Midbrain (tissue), 1 donor: ENCODE results near the gene TRRAP.

Source experiments
- DNase-seq: peaks from one replicate; lab custom pipeline; 2025; lab: John Stamatoyannopoulos, UW

Gene TRRAP

DNA sequence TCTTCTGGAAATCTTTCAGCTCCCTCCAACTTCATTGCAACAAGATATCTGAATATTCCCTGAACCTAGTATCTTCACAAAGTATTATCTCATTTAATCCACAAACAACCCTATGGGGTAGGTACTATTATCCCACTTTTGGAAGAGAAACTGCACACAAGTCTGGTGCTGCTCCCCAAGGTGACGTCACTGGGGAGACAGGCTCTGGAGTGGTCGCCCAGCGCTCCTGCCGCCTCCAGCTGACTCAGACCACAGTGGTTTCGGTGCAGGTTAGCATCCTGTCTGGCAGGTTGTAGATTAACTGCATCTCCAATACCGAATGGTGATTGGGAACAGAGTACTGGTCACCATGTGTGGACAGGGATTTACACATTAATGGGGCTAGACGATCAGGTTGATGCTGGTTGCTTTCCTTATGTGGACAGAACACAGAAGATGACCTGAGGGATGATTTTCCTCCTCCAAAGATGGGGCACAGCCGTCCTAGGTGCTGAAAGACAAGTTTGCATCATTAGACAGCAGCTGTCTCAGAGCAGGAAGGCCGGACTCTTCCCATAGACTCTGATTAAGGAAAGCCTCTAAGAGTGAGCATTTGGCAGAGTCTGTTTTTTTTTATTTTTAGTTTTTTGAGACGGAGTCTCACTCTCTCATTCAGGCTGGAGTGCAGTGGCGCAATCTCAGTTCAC lies 128.6 kb downstream of the TRRAP start:
- no peak for DNase-seq

DNA sequence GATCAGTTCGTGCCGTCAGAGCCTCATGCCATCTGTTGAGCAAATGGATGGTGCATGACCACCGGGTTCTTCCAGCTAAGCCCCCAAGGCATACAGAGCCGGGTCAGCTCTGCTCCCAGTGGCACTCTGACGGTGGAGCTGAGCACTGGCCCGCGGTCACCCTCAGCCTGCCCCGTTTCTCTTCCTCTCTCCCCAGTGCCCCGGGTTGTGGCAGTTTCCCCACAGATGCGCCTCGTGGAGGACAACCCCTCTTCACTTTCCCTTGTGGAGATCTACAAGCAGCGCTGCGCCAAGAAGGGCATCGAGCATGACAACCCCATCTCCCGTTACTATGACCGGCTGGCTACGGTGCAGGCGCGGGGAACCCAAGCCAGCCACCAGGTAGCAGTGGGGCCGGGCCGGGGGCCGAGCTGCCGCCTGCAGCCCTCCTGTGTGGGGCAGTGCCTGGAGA lies 129.9 kb downstream of the TRRAP start:
- DNase-seq = no peak

DNA sequence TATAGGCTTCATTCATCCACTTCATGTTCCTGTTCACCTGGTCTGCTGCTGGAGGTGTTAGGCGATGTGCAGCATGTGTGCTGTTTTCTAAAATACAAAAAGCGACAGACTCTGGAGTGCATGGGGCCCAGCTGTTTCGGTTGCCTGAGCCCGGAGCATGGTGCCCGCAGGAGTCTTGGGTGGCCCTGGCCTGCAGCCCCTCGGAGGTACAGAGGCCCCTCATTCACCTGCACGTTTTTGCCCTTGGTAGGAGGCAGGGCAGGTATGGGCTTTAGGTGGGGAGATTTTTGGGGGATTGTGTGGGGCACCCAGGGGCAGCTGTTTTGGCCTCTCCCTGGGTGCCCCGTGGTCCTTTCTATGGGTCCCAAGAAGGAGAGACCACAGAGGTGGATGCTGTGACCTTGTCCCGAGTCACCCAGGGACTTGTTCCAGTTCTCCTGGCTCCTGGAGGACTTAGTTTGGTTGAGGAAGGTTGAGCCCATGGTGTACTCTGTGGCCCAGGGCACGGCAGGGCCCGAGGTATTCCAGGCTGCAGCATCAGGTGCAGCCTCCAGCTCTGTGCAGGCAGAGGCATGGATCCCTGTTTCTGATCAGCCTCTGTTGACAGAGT lies 130.7 kb downstream of the TRRAP start:
- no peak for DNase-seq

DNA sequence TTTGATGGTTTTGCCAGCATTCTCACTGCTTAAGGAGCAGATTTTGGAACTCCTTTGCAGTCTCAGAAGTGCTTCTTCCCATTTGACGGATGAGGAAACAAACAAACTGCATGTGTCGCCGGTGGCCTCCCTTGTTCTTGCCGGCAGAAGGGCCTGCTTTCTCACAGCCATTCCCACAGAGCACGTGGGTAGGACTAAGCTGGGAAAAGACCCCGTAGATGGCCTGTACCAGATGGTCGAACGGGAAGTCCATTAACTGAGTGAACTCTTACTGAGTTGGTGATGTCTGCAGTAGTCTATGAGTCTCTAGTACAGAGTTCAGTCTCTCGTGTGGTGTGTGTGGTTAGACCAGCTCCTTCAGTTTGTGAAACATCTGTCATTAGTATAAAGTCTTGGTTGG lies 131.9 kb downstream of the TRRAP start:
- no peak for DNase-seq

DNA sequence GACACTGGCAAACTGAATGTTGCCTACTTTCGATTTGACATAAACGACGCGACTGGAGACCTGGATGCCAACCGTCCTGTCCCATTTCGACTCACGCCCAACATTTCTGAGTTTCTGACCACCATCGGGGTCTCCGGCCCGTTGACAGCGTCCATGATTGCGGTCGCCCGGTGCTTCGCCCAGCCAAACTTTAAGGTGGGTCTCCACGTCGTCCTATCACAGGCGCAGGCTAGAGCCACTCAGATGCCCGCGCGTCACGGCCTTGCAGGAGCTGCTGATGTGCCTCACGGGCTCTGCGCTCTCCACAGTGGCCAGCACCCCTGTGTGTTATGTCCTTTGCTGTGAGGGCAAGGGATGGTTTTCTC lies 133.0 kb downstream of the TRRAP start:
- no peak for DNase-seq

DNA sequence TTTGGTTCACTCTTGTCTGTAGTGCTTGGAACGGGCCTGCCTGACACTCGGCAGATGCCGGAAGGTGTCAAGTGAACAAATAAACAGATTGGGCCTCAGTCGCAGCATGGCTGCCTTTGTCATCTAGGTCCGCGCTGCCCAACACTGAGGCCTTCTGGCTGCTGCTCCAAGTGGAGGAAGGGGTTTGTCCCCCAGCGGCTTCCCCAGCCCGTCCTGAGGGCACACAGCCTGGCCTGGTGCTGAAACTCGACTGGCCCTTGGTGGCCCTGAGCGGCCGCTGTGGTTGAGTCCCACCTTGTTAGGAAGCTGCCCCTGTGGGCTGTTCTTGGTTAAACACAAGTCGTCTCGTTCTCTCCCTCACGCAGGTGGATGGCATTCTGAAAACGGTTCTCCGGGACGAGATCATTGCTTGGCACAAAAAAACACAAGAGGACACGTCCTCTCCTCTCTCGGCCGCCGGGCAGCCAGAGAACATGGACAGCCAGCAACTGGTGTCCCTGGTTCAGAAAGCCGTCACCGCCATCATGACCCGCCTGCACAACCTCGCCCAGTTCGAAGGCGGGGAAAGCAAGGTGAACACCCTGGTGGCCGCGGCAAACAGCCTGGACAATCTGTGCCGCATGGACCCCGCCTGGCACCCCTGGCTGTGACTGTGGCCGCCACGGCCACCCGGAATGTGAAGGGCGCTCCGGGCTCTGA lies 133.5 kb downstream of the TRRAP start:
- DNase-seq = no peak

DNA sequence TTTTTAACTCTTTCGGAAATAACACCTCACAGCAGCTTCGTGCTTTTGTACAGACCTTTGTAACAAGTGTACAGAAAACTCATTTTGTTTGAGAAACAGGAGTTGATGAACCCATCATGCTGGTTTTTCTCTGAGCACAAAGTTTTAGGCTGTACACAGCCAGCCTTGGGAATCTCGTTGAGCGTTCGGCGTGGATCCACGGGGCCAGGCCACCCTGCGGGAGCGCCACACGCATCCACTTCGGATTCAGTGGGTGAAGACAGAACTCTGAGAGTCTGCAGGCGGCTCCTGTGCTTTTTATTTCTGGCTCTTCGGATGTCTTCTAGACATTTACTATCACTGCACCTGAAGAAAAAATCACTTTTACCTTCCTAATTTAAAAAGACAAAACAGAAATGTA lies 134.4 kb downstream of the TRRAP start:
- DNase-seq = no peak

DNA sequence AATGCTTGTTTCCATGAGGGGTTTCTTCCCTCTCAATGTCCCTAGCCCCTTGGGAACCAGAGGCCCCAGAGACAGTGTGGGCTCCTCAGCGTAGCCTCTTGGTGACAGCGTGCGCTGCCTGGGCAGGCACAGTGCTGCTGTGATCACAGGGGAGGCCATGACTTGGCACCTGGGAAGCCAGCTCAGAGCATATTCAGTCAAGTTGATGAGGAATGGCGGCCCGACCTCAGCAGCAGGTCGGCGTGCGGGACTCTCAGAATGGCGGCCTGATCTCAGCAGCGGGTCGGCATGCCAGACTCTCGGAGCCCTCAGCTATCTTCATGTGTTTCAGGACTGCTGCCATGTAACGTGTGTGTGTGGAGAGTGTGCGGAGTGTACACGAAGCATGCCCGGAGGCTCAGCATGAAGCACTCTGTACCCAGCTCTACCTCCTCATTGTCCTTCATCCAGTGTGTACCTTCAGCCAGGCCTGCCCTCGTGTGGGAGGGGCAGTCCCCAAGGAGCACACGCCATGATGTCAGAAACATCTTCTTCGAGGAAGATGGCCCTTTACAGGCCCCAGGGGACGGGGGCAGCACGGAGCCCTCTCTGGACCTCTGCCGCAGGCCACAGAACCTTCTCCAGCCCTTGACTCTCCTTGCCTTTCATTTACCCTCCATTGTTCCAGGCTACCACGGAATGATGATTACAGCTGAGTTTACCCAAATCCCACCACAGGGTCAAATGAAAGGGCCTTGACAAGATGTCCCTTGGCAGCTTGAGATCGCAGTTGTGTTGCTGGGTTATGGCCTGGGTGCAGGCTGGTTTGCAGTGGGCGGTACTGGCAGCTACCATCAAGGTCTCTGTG lies 135.2 kb downstream of the TRRAP start:
- DNase-seq = no peak

DNA sequence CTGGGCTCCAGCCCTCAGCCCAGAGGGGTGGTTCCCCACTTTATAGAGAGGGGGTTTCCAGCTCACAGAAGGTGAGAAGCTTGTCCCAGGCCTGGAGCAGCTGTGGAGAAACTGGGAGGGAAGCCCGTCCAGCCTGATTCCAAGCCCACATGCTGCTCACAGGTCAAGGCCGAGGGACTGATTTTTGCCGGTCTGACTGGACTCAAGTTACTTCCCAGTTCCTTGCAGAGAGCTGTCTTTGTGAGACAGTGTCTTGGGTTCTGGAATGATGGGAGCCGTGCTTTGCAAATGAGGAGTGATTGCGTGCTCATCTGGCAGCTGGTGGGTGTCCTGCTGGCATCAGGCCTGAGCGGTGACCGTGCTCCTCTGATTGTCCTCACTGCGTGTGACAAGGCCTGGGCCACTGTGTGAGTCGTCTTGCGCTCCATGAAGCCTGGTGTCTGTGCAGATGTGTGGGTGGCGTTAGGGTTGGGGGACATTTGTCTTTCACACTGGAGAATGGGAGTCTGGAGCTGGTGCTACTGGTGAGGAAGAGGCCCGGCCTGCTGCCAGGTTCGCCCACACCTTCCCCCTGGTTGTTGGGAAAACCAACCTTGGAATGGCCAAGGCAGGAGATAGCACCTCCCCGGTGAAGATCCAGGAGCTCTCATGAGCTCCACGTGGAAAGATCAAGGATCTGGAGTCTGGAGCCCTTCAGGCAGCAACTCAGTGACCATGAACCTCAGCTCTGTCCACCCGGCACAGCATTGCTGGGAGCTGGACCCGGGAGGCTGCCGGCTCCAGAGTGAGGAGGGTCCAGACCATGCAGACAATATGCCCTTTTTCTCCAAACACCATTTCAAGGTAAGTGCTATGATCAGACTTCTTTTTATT lies 136.0 kb downstream of the TRRAP start:
- DNase-seq = no peak

DNA sequence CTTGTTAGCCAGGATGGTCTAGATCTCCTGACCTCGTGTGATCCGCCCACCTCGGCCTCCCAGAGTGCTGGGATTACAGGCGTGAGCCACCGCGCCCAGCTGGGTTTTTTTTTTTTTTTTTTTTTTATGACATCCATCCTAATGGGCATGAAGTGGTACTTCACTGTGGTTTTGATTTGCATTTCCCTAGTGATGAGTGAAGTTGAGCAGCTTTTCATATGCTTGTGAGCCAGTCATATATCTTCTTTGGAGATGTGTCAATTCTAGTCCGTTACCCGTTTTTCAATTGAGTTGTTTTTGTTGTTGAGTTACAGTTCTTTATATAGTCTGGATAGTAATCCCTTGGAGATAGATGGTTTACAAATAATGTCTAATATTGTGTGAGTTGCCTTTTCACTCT lies 137.9 kb downstream of the TRRAP start:
- DNase-seq = no peak

DNA sequence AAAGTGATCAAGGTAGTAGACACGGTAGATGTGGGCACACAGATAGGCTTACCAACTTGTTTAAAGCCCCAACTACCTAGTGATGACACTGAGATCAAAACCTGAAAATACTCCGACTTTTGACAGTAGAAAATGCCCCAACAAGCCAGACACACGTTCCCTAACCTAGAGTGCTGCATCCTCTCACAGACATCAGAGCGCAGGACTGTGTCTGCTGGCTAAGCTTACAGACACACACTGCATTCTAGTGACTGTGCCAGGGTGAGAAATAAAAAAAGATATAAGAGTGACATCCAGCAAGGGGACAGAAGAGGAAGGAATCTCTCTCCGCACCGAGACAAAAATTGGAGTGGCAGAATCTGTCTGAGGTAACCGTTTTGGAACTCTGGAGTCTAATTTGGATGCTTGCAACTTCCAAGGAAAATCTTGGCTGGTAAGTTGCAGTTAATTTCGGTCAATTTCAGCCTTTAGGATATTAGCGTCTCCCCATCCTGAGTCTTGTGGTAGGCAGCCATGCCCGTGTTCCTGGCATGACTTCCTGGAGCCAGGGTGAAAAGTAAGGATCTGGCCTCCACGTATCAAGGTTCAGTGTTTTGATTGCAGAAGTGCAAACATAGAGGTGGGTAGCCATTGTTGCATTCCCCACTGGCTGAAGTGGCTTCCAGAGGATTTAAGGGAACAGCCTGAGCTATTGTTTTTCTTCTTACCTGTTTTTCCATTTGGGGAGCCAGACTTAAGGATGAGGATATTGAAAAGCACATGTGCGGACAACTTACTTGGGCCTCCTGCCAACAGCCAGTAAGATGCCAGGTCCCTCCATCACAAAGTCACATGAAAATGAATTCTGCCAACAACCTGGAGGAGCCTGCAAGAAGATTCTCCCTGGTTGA lies 141.4 kb downstream of the TRRAP start:
- no peak for DNase-seq

DNA sequence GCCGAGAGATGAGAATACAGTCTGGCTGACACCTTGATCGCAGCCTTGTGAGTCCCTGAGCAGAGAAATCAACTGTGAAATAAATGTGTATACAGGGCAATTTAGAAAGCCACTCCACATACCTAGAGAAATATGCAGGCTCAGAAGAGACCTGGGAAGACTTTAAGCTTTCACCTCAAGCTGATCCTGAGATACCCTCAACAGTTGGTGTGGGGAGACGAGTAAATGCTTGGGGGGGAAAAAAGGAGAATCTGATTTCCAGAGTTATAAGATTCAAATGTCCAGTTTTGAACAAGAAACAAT lies 142.0 kb downstream of the TRRAP start:
- DNase-seq = no peak

DNA sequence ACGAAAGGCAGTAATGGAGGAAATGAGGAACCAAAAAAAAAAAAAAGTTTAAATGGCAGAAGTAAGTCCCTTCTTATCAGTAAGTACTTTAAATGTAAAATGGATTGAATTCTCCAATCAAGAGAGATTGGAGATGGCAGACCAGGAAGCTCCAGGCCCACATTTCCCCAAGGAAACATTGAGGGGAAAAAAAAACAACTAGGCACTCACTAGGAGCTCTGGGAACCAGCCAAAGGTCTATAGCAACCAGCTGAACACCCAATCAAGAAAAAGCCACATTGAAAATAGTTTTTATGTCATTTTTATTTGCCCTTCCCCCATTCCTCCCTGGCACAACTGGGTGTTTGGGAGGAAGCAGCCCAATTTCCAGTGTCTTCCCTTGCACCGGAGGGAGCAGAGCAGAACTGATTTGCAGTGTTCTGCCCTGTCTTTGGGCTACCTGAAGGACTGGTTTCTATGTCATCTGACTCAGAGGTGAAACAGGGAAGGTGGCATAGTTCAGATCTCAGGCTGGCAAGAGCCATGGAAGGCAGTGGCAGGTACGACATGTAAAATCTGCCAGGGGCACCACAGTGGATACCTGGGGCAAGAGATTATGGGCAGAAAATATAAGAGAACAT lies 143.7 kb downstream of the TRRAP start:
- DNase-seq = no peak

DNA sequence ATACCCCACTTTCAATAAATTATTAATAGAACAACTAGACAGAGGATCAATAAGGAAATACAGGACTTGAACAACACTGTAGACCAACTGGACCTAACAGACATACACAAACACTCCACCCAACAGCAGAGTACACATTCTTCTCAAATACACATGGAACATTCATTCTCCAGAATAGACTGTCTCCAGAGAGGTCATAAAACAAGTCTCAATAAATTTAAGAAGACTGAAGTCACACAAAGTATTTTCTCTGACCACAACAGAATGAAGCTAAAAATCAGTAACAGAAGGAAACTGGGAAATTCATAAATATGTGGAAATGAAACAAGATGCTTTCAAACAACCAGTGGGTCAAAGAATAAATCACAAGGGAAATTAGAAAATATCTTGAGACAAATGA lies 145.7 kb downstream of the TRRAP start:
- no peak for DNase-seq

DNA sequence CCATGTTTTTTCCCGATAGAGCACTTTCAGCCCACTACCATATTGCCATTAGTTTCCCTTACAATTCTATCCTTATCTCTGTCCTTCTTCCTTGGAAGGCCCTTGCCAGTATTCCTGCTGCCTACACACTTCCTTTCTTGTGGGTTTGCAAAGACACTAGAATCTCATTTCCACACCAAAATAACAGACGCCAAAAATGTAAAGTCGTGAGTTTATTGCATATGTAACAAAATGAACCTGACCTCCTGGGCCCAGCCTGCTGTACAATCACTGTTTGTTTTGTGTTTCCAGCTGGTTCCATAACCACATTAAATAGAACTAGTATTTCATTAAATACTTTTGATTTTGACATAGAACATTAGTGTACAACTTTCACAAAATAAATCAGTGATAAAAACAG lies 148.9 kb downstream of the TRRAP start:
- DNase-seq = no peak

DNA sequence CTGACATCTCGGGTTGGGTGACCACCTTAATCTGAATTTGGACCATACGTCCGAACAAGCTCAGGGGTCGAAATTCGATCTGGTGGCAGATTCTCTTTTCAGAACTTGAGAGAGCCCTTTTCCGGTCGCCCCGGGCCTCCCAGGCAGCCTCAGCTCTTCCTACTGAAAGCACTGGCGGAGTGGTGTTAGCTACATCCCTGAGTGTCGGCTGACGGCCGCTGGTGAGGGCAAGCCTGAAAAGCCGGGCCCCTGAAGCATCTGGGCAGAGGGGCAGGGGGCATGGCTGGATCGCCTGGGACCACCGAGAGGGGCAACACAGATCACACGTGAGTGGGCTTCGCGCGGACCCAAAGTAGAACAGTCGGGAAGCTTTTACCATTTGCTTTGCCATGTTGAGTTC lies 149.5 kb downstream of the TRRAP start:
- DNase-seq = no peak

DNA sequence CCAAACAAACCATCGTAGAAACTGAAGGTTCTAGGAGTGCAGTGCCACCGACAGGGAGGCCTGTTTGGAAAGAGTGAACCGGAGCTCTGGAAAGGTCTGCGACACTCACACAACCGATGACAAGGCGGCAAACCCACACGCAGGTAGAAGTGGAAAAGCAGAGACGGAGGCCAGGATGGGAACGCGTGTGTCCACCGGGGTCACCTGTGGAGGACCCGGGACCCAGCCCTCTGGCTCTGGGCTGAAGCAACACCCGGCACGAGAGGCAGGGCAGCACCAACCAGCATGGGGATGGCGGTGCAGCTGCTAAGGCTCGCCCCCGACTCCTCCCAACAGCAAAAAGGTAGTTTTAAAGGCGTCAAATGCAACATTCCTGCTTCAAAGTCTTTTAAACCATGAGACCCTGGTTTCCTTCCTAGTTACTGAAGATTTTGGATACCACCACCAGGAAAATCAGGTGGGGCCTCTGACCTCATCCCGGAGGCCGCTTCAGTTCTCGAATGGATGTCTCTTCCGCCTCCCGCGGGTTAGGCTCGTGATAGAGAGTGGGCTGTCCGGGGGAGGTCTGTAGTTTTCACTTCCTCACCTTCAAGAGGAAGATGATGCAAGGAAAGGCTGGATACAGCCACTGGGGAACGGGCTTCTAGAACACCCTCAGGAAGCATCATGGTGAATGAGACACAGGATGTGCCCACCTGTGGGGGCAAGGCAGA lies 150.1 kb downstream of the TRRAP start:
- DNase-seq = no peak

DNA sequence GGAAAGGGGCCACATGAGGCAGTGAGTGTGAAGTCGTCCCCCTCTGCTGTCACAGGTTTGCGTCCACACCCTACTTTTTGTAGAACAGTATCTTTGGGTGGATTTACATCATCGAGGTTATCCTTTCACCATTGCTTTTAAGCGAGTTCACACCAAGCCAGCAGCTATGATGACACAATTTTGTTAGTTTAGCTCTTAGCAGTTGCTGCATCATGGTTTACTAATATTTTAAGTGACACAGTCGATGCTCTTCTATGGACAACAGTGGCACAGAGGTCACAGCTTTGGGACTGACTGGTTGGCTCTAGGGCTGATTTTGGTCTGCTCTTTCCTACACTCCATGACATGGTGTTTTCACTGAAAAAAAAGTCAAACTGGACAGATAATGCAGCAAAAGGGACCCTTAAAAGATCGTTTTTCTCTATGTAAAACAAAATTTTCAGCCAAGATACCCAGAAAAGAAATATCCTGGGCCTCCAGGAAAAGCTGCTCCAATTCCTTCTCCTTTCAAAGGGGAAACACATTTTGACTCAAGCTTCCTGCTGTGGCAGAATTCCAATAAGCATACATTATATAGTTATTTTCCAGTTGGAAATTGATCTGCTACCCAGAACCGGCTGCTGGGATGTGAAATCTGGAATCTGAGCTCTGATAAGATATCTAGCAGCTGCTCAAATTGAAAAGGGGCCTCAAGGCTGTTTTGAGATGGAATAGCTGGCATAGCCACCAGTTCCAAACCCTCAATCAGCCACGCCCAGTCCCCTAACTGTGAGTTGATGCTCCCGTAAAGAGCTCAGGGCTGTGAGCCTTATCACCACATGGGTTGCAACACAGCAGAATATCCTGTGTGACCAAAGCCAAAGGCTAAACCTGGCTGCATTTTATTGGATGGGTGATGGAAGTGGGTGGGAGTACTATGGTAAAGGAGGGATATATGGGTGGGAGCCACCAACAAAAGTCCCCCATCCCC lies 151.4 kb downstream of the TRRAP start:
- DNase-seq = no peak
